Gastrocnemius medialis (tissue), 4 donors: ENCODE data around the gene CD177. TPM values are rescaled to one million over a fixed set of nuclear protein-coding genes. Genes with fewer than 3 reads are reported as not detected.

Source experiments
- ATAC-seq, 2 donors: fragments of 150-250 bp; one replicate each; pipeline ENCODE4 v1.9.1; 2016
- DNase-seq, 2 donors: peaks; one replicate each; pipeline ENCODE4 v3.0.0-alpha.2; 2019
- H3K27ac ChIP-seq, 4 donors: fragments of 200-600 bp; sonication (generic); 1 replicate in 1 of 4; 2 replicates in 3 of 4; pipeline ENCODE4 v1.5.1; 2016 to 2018; ENCODE audit warnings: mild to moderate bottlenecking in 2 of 4, moderate library complexity in 1 of 4
- H3K27me3 ChIP-seq, 3 donors: fragments of 200-600 bp; sonication (generic) in 2 of 3; 1 replicate in 1 of 3; 2 replicates in 2 of 3; pipeline versions ENCODE4 v1.5.1 to v1.6.0; 2016 to 2019; ENCODE audit warnings: mild to moderate bottlenecking in 1 of 3, moderate library complexity in 1 of 3
- H3K36me3 ChIP-seq, 2 donors: fragments of 200-600 bp; sonication (generic) in 1 of 2; one replicate each; pipeline ENCODE4 v1.5.1; 2017 to 2018
- H3K4me1 ChIP-seq, 2 donors: fragments of 200-600 bp; sonication (generic) in 1 of 2; one replicate each; pipeline ENCODE4 v1.5.1; 2016 to 2017; ENCODE audit warnings: mild to moderate bottlenecking in 2 of 2
- H3K4me3 ChIP-seq, 4 donors: fragments of 200-600 bp; sonication (generic) in 3 of 4; 1 replicate in 1 of 4; 2 replicates in 3 of 4; pipeline ENCODE4 v1.5.1; 2016 to 2019; ENCODE audit warnings: mild to moderate bottlenecking in 2 of 4
- H3K9me3 ChIP-seq, 3 donors: fragments of 200-600 bp; sonication (generic) in 2 of 3; 1 replicate in 1 of 3; 2 replicates in 2 of 3; pipeline ENCODE4 v1.5.1; 2016 to 2019
- POLR2A ChIP-seq, 2 donors: fragments of 450-650 bp; IDR thresholded peaks; one replicate each; pipeline ENCODE4 v1.6.1; 2017; ENCODE audit warnings: antibody characterized with exemption in 2 of 2, mild to moderate bottlenecking in 2 of 2, moderate library complexity in 2 of 2
- in situ Hi-C, 4 donors: fragments of 200-750 bp; cut with MboI; loops; one replicate each; pipeline versions ENCODE4 v1.15.0 to v1.8.0; 2017; ENCODE audit warnings: low sequenced_read_pairs in 4 of 4
- intact Hi-C: fragments of 100-400 bp; cut with DNase I; formaldehyde crosslinking; loops from one replicate; pipeline ENCODE4 v1.15.1; 2023; ENCODE audit warnings: low total_unique reads
- total RNA-seq, 4 donors: library from RNA; depleted of rRNA; stranded (reverse); fragments of >200 nt; gene quantifications; one replicate each; pipeline versions ENCODE4 v1.1.0 to v1.2.3, GENCODE V29; 2016
- TF ChIP-seq, protein P1 (sequence below), 5 experiments: fragments of 450-650 bp in 3 of 5; fragments of 200-600 bp in 2 of 5; sonication (generic) in 2 of 5; IDR thresholded peaks in 4 of 5; conservative IDR thresholded peaks in 1 of 5; 1 replicate in 4 of 5; 2 replicates in 1 of 5; pipeline ENCODE4 v1.5.1; 2016 to 2019; ENCODE audit warnings: antibody characterized with exemption in 5 of 5, mild to moderate bottlenecking in 3 of 5, moderate library complexity in 3 of 5

The CD177 gene
- total RNA-seq, 4 donors from 2014 or later = 1.3 to 2.9 (median 2.6) TPM; not detected in 1

- H3K27me3 ChIP-seq = no peaks in the 10 kb centered on the region
- no peaks in the 10 kb centered on the region for H3K9me3 ChIP-seq
- TF ChIP-seq, protein P1, sequence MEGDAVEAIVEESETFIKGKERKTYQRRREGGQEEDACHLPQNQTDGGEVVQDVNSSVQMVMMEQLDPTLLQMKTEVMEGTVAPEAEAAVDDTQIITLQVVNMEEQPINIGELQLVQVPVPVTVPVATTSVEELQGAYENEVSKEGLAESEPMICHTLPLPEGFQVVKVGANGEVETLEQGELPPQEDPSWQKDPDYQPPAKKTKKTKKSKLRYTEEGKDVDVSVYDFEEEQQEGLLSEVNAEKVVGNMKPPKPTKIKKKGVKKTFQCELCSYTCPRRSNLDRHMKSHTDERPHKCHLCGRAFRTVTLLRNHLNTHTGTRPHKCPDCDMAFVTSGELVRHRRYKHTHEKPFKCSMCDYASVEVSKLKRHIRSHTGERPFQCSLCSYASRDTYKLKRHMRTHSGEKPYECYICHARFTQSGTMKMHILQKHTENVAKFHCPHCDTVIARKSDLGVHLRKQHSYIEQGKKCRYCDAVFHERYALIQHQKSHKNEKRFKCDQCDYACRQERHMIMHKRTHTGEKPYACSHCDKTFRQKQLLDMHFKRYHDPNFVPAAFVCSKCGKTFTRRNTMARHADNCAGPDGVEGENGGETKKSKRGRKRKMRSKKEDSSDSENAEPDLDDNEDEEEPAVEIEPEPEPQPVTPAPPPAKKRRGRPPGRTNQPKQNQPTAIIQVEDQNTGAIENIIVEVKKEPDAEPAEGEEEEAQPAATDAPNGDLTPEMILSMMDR (IDR thresholded peaks at IDR 0.05 in 4 of 5, conservative IDR thresholded peaks at IDR 0.05 in 1 of 5) = no peak
- TF ChIP-seq POLR2A (IDR thresholded peaks at IDR 0.05) = no peak
- no peaks in the 10 kb centered on the region for H3K4me1 ChIP-seq
- no peak overlapping the region for H3K4me3 ChIP-seq
- intact Hi-C loops (no loop called here), in situ Hi-C loops (no loop called here)
- H3K27ac ChIP-seq = no peak overlapping the region
- DNase-seq (no peak), ATAC-seq (no peak)
- no peaks in the 10 kb centered on the region for H3K36me3 ChIP-seq
Observed at GRCh38 chr19:43409415-43409814, 55.9 kb downstream of the CD177 start.

DNA sequence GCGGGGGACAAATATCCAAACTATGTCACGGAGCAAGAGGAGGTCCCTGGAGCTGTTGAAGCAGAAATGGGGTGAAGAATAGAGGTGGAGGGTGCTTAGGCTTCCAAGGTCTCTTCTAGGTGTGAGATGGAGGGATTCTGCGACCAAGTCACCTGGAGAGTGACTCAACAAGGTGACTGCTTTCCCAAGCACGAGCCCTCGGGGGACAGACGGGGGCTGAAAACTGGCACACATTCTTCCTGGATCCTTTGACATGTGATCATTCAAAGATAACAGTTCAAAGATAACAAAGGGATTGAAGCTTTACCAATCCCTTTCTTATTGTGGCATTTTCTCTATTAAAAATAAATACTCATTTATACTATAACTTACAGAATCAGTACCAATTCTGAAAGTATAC, 59.0 kb downstream of the CD177 start:
- no peak for ATAC-seq
- H3K4me1 ChIP-seq = no peaks in the 10 kb centered on the region
- no peaks in the 10 kb centered on the region for H3K36me3 ChIP-seq
- TF ChIP-seq POLR2A (IDR thresholded peaks at IDR 0.05) = no peak
- TF ChIP-seq, protein P1 (IDR thresholded peaks at IDR 0.05 in 4 of 5, conservative IDR thresholded peaks at IDR 0.05 in 1 of 5) = no peak
- in situ Hi-C loops = no loop called here
- H3K27me3 ChIP-seq = no peaks in the 10 kb centered on the region
- H3K9me3 ChIP-seq = no peaks in the 10 kb centered on the region
- no peak overlapping the region for H3K27ac ChIP-seq
- no peak overlapping the region for H3K4me3 ChIP-seq
- no peak for DNase-seq
- intact Hi-C loops = no loop called here

Other genes with a start within 250 kb of the CD177 start
- gene PSG5, start 167.2 kb upstream of the CD177 start, total RNA-seq = not detected
- not detected for gene PSG4, start 148.0 kb upstream of the CD177 start, total RNA-seq
- gene PSG9, start 84.2 kb upstream of the CD177 start, total RNA-seq = not detected
- gene TEX101, start 61.2 kb downstream of the CD177 start, total RNA-seq = not detected
- not detected for gene LYPD3, start 111.9 kb downstream of the CD177 start, total RNA-seq
- 1 to 10 TPM; 1.5 to 9.6 (median 6.7) TPM for gene PHLDB3, start 151.1 kb downstream of the CD177 start, total RNA-seq
- gene ETHE1, start 173.5 kb downstream of the CD177 start, total RNA-seq = 10 to 100 TPM; 18.6 to 34.8 (median 29.2) TPM
- gene ZNF575, start 179.5 kb downstream of the CD177 start, total RNA-seq = not detected
- gene XRCC1, start 221.8 kb downstream of the CD177 start, total RNA-seq = 10 to 100 TPM in 3 of 4 donors, 1 to 10 TPM in 1; 9.3 to 20.3 (median 16.7) TPM
- 1 to 10 TPM in 1 of 4 donors, not detected in 3; 1.2 TPM for gene PINLYP, start 222.1 kb downstream of the CD177 start, total RNA-seq
- 10 to 100 TPM; 20.2 to 25.8 (median 23.6) TPM for gene IRGQ, start 242.4 kb downstream of the CD177 start, total RNA-seq
- 10 to 100 TPM in 2 of 4 donors, 1 to 10 TPM in 2; 6.9 to 19.8 (median 11.6) TPM for gene ZNF576, start 242.9 kb downstream of the CD177 start, total RNA-seq